Peyer's patch (tissue), 4 donors: ENCODE results near the gene SRP72.

Source experiments
- POLR2A ChIP-seq, 2 donors: fragments of 450-650 bp; IDR thresholded peaks; one replicate each; pipeline ENCODE4 v1.5.1; 2017; ENCODE audit warnings: antibody characterized with exemption in 2 of 2, mild to moderate bottlenecking in 2 of 2, moderate library complexity in 2 of 2
- TF ChIP-seq, protein P1 (sequence below), 6 experiments: fragments of 450-650 bp in 4 of 6; fragments of 200-600 bp in 2 of 6; sonication (generic) in 1 of 6; IDR thresholded peaks; one replicate each; pipeline ENCODE4 v1.5.1; 2017 to 2019; ENCODE audit warnings: antibody characterized with exemption in 6 of 6, mild to moderate bottlenecking in 3 of 6, moderate library complexity in 1 of 6

DNA sequence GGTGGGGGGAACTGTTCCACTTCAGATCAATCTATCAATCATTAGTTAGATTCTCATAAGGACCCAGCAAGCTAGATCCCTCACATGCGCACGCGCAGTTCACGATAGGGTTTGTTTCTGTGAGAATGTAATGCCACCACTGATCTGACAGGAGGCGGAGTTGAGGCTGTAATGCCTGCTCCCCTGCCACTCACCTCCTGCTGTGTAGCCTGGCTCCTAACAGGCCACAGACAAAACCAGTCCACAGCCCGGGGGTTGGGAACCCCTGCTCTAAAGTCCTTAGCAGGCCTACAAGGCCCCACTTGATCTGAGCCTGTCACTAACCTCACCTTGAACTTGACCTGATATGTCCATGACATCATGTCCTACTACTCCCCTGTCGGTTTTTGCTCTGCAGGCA is 68.5 kb downstream of the SRP72 start:
- no peak for TF ChIP-seq POLR2A (IDR thresholded peaks at IDR 0.05)
- TF ChIP-seq, protein P1, sequence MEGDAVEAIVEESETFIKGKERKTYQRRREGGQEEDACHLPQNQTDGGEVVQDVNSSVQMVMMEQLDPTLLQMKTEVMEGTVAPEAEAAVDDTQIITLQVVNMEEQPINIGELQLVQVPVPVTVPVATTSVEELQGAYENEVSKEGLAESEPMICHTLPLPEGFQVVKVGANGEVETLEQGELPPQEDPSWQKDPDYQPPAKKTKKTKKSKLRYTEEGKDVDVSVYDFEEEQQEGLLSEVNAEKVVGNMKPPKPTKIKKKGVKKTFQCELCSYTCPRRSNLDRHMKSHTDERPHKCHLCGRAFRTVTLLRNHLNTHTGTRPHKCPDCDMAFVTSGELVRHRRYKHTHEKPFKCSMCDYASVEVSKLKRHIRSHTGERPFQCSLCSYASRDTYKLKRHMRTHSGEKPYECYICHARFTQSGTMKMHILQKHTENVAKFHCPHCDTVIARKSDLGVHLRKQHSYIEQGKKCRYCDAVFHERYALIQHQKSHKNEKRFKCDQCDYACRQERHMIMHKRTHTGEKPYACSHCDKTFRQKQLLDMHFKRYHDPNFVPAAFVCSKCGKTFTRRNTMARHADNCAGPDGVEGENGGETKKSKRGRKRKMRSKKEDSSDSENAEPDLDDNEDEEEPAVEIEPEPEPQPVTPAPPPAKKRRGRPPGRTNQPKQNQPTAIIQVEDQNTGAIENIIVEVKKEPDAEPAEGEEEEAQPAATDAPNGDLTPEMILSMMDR (IDR thresholded peaks at IDR 0.05), result no peak
